Mesenchymal stem cell (in vitro differentiated cells and primary cell): ENCODE results near the gene JPH3.
A peak's percentile ranks its signal among the peaks of the same experiment; 100 is the strongest.

ENCODE experiments used
- DNase-seq: peaks from one replicate; pipeline ENCODE4 v3.0.0-alpha.2; 2013
- H2AFZ ChIP-seq: one replicate; pipeline ENCODE4 v1.6.1; 2013; ENCODE audit warnings: low read depth, mild to moderate bottlenecking, control low read depth, inconsistent platforms, low read length, moderate library complexity
- H2AK5ac ChIP-seq: 2 replicates; pipeline ENCODE4 v1.6.1; 2013; ENCODE audit warnings: low read length, moderate library complexity, mild to moderate bottlenecking, inconsistent platforms; ENCODE audit not compliant: severe bottlenecking
- H2BK120ac ChIP-seq: one replicate; pipeline ENCODE4 v1.6.1; 2013; ENCODE audit warnings: low read depth, mild to moderate bottlenecking, inconsistent platforms, low read length, moderate library complexity
- H2BK12ac ChIP-seq, 2 experiments: one replicate each; pipeline ENCODE4 v1.6.1; 2013; ENCODE audit warnings: inconsistent platforms in 2 of 2, low read length in 2 of 2, mild to moderate bottlenecking in 2 of 2, moderate library complexity in 2 of 2, control low read depth in 1 of 2
- H2BK15ac ChIP-seq: one replicate; pipeline ENCODE4 v1.6.1; 2013; ENCODE audit warnings: mild to moderate bottlenecking, low read depth, inconsistent platforms; ENCODE audit not compliant: poor library complexity, severe bottlenecking
- H2BK5ac ChIP-seq: 2 replicates; pipeline ENCODE4 v1.6.1; 2013; ENCODE audit warnings: low read depth, mild to moderate bottlenecking, low read length, control low read depth, inconsistent platforms; ENCODE audit not compliant: poor library complexity, severe bottlenecking
- H3K14ac ChIP-seq, 2 experiments: one replicate each; pipeline ENCODE4 v1.6.1; 2013; ENCODE audit warnings: inconsistent platforms in 2 of 2, low read length in 2 of 2, control low read depth in 1 of 2, mild to moderate bottlenecking in 1 of 2, moderate library complexity in 1 of 2
- H3K18ac ChIP-seq, 2 experiments: one replicate each; pipeline ENCODE4 v1.6.1; 2013; ENCODE audit warnings: inconsistent platforms in 2 of 2, low read length in 2 of 2, control low read depth in 1 of 2, low read depth in 1 of 2, mild to moderate bottlenecking in 1 of 2
- H3K23ac ChIP-seq, 2 experiments: one replicate each; pipeline ENCODE4 v1.6.1; 2013; ENCODE audit warnings: inconsistent platforms in 2 of 2, low read length in 2 of 2, mild to moderate bottlenecking in 2 of 2, moderate library complexity in 2 of 2, control low read depth in 1 of 2
- H3K27ac ChIP-seq: 2 replicates; pipeline ENCODE4 v1.5.1; 2013; ENCODE audit warnings: mild to moderate bottlenecking, moderate library complexity, low read length, control low read depth, inconsistent platforms; ENCODE audit not compliant: poor library complexity, severe bottlenecking
- H3K27me3 ChIP-seq, 2 experiments: 2 replicates each; pipeline versions ENCODE4 v1.6.1 to v1.7.0; 2013; ENCODE audit warnings: low read length in 2 of 2, mild to moderate bottlenecking in 2 of 2, moderate library complexity in 2 of 2, control low read depth in 1 of 2, inconsistent platforms in 1 of 2; ENCODE audit not compliant: control insufficient read depth in 1 of 2, insufficient read depth in 1 of 2
- H3K36me3 ChIP-seq, 2 experiments: 2 replicates each; pipeline versions ENCODE4 v1.6.1 to v1.7.0; 2013; ENCODE audit warnings: low read length in 2 of 2, control low read depth in 1 of 2, inconsistent platforms in 1 of 2, low read depth in 1 of 2, mild to moderate bottlenecking in 1 of 2; ENCODE audit not compliant: insufficient read depth in 2 of 2, control insufficient read depth in 1 of 2
- H3K4ac ChIP-seq, 2 experiments: one replicate each; pipeline ENCODE4 v1.6.1; 2013; ENCODE audit warnings: inconsistent platforms in 2 of 2, low read length in 2 of 2, mild to moderate bottlenecking in 2 of 2, moderate library complexity in 2 of 2, control low read depth in 1 of 2, low read depth in 1 of 2
- H3K4me1 ChIP-seq: 2 replicates; pipeline ENCODE4 v1.6.1; 2013; ENCODE audit warnings: low read depth, low read length, control low read depth; ENCODE audit not compliant: control insufficient read depth, insufficient read depth
- H3K4me2 ChIP-seq: 2 replicates; pipeline ENCODE4 v1.6.1; 2013; ENCODE audit warnings: low read length, mild to moderate bottlenecking, inconsistent platforms; ENCODE audit not compliant: poor library complexity, severe bottlenecking
- H3K4me3 ChIP-seq, 2 experiments: 2 replicates each; pipeline versions ENCODE4 v1.5.1 to v1.7.0; 2013; ENCODE audit warnings: low read length in 2 of 2, mild to moderate bottlenecking in 2 of 2, control low read depth in 1 of 2, low read depth in 1 of 2; ENCODE audit not compliant: insufficient read depth in 1 of 2
- H3K79me1 ChIP-seq: replicated peaks from 2 replicates; pipeline ENCODE4 v1.6.1; 2013; ENCODE audit warnings: mild to moderate bottlenecking, control low read depth, low read length, inconsistent platforms; ENCODE audit not compliant: poor library complexity, severe bottlenecking
- H3K9ac ChIP-seq: 2 replicates; pipeline ENCODE4 v1.7.0; 2013; ENCODE audit warnings: mild to moderate bottlenecking, low read length, moderate library complexity
- H3K9me3 ChIP-seq: 2 replicates; pipeline ENCODE4 v1.7.0; 2013; ENCODE audit warnings: mild to moderate bottlenecking, low read length; ENCODE audit not compliant: control insufficient read depth
- H4K8ac ChIP-seq: one replicate; pipeline ENCODE4 v1.6.1; 2013; ENCODE audit warnings: inconsistent platforms, mild to moderate bottlenecking, low read length, moderate library complexity
- H4K91ac ChIP-seq: one replicate; pipeline ENCODE4 v1.6.1; 2013; ENCODE audit warnings: mild to moderate bottlenecking, low read length, inconsistent platforms
- WGBS: methylation state at CpG from one replicate; pipeline ENCODE4 v1.1.7; 2013; ENCODE audit warnings: mixed read lengths; 5-methylcytosine and 5-hydroxymethylcytosine counted together

The JPH3 gene

GRCh38 chr16:87702325-87702811 lies 100.1 kb downstream of the JPH3 start:
- Histone ChIP-seq H3K4me1 (peaks cover 8% of the 10 kb centered on the region), H2AFZ (no peak overlapping the region), H3K79me1 (peaks cover 17% of the 10 kb centered on the region), H3K4me2 (no peak overlapping the region), H4K8ac (no peak overlapping the region), H3K9me3 (no peaks in the 10 kb centered on the region), H3K23ac (no peak overlapping the region), H3K4ac (no peak overlapping the region), H2BK15ac (no peak overlapping the region), H3K4me3 (no peak overlapping the region), H3K27me3 (no peaks in the 10 kb centered on the region), H3K27ac (no peak overlapping the region), H3K9ac (no peak overlapping the region), H3K18ac (no peak overlapping the region), H3K14ac (no peak overlapping the region), H2BK120ac (no peak overlapping the region), H2BK12ac (no peak overlapping the region), H3K36me3 (peaks cover 11 to 77% of the 10 kb centered on the region in 2 experiments), H2BK5ac (no peak overlapping the region), H4K91ac (no peak overlapping the region), H2AK5ac (no peak overlapping the region)
- 76% methylated on average over 19 of the region's 19 CpGs for WGBS
- DNase-seq: peak; percentile 36

DNA sequence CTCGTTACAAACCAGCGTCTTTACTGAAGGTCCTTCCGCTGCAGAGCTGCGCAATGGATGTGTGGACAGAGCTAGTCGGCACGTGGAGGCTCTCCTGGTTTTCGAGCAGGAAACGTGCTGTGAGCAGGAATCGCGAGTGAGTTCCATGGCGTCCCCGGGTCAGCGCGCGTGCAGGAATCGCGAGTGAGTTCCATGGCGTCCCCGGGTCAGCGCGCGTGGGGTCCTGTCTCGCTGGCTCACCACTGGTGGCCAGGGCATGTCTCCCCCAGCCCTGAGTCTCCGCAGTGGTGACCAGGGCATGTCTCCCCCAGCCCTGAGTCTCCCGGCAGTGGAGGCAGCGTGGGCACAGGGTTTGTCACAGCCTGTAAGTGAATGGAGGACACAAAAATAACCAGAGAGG lies 100.8 kb downstream of the JPH3 start:
- H3K4me1 ChIP-seq: peaks cover 8% of the 10 kb centered on the region
- no peak overlapping the region for H3K23ac ChIP-seq
- no peak overlapping the region for H4K91ac ChIP-seq
- H3K27ac ChIP-seq: no peak overlapping the region
- WGBS: 96% methylated on average over 26 of the region's 26 CpGs
- no peak overlapping the region for H3K18ac ChIP-seq
- no peak overlapping the region for H2BK5ac ChIP-seq
- peaks cover 12 to 79% of the 10 kb centered on the region in 2 experiments for H3K36me3 ChIP-seq
- no peak overlapping the region for H3K4me2 ChIP-seq
- no peaks in the 10 kb centered on the region for H3K27me3 ChIP-seq
- H2AFZ ChIP-seq: no peak overlapping the region
- no peak overlapping the region for H4K8ac ChIP-seq
- no peak overlapping the region for H3K14ac ChIP-seq
- no peak overlapping the region for H2BK12ac ChIP-seq
- H3K4ac ChIP-seq: no peak overlapping the region
- H3K9me3 ChIP-seq: no peaks in the 10 kb centered on the region
- no peak for DNase-seq
- H3K9ac ChIP-seq: no peak overlapping the region
- H2BK15ac ChIP-seq: no peak overlapping the region
- H3K4me3 ChIP-seq: no peak overlapping the region
- peaks cover 18% of the 10 kb centered on the region for H3K79me1 ChIP-seq
- H2AK5ac ChIP-seq: no peak overlapping the region
- H2BK120ac ChIP-seq: no peak overlapping the region

DNA sequence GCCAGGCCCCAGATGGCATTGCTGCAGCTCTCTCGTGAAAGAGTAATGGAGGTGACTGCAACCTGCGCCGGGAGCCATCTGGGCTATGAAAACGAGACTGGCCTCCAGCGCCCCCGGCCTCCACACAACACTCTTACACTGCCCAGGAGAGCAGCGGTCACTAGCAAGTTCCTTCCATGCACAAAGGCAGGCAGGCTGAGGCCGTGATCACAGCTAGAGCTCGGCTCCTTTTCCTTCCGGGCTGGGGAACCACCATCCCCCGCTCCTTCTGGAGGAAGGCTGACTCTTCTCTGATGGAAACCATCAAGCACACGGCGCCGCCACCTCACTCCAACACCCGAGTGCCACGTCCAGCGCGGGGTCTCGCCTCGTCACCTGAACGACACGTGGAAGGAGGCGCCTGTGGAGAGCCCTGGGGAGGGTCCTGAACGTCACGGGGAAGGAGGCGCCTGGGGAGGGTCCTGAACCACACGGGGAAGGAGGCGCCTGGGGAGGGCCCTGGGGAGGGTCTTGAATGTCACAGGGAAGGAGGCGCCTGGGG lies 101.6 kb downstream of the JPH3 start:
- Histone ChIP-seq H2BK5ac (no peak overlapping the region), H2BK120ac (no peak overlapping the region), H2AFZ (no peak overlapping the region), H3K9ac (no peak overlapping the region), H2BK12ac (no peak overlapping the region), H3K4me1 (peaks cover 8% of the 10 kb centered on the region), H3K9me3 (no peaks in the 10 kb centered on the region), H2BK15ac (no peak overlapping the region), H3K4me3 (no peak overlapping the region), H3K36me3 (peaks cover 20 to 79% of the 10 kb centered on the region in 2 experiments), H3K4ac (no peak overlapping the region), H3K14ac (no peak overlapping the region), H4K91ac (no peak overlapping the region), H3K27me3 (no peaks in the 10 kb centered on the region), H3K4me2 (no peak overlapping the region), H3K18ac (no peak overlapping the region), H2AK5ac (no peak overlapping the region), H3K79me1 (peaks cover 18% of the 10 kb centered on the region), H4K8ac (no peak overlapping the region), H3K23ac (no peak overlapping the region), H3K27ac (no peak overlapping the region)
- no peak for DNase-seq
- 94% methylated on average over 29 of the region's 29 CpGs for WGBS

- peak overlapping the region; percentile 19 for H4K8ac ChIP-seq
- H3K4ac ChIP-seq: no peak overlapping the region
- no peak overlapping the region for H3K4me3 ChIP-seq
- no peak overlapping the region for H2BK15ac ChIP-seq
- H3K79me1 ChIP-seq: peaks cover 18% of the 10 kb centered on the region
- no peak overlapping the region for H3K27ac ChIP-seq
- H2BK5ac ChIP-seq: no peak overlapping the region
- no peak overlapping the region for H2BK120ac ChIP-seq
- H3K27me3 ChIP-seq: no peaks in the 10 kb centered on the region
- H3K36me3 ChIP-seq: peaks cover 25 to 80% of the 10 kb centered on the region in 2 experiments
- H3K9ac ChIP-seq: no peak overlapping the region
- H3K23ac ChIP-seq: no peak overlapping the region
- no peak overlapping the region for H3K4me2 ChIP-seq
- H2AK5ac ChIP-seq: no peak overlapping the region
- no peak overlapping the region for H2BK12ac ChIP-seq
- WGBS: 95% methylated on average over 34 of the region's 34 CpGs
- no peaks in the 10 kb centered on the region for H3K9me3 ChIP-seq
- no peak for DNase-seq
- no peak overlapping the region for H3K14ac ChIP-seq
- no peak overlapping the region for H2AFZ ChIP-seq
- no peak overlapping the region for H3K18ac ChIP-seq
- no peak overlapping the region for H4K91ac ChIP-seq
- peaks cover 8% of the 10 kb centered on the region for H3K4me1 ChIP-seq
Observed at GRCh38 chr16:87704754-87705353, 102.5 kb downstream of the JPH3 start.
